Measurements from ENCODE around the gene TNP1.

The TNP1 gene

DNA sequence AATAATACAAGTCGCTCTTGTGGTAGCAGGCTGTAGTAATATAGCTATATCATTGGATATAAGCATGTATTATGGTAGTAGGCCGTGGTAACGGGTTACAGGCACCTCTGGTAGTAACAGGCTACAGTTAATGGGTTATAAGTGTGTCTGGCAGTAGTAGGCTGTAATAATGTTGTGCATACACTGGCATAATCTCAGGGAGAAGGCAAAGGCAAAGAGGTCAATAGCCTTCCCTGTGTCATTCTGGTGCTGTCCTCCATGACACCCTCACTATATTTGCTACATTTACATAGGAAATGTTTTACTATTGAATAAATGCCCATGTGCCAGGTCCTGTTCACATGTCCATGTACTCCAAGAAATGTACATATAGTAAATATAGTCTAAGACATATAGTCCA is 12.8 kb upstream of the TNP1 start:
- no peak for DNase-seq

GRCh38 chr2:216872040-216872439 is 12.2 kb upstream of the TNP1 start:
- DNase-seq, result no peak

- no peak for DNase-seq
These were observed 11.6 kb upstream of the TNP1 start for GRCh38 chr2:216871333-216871934.

DNA sequence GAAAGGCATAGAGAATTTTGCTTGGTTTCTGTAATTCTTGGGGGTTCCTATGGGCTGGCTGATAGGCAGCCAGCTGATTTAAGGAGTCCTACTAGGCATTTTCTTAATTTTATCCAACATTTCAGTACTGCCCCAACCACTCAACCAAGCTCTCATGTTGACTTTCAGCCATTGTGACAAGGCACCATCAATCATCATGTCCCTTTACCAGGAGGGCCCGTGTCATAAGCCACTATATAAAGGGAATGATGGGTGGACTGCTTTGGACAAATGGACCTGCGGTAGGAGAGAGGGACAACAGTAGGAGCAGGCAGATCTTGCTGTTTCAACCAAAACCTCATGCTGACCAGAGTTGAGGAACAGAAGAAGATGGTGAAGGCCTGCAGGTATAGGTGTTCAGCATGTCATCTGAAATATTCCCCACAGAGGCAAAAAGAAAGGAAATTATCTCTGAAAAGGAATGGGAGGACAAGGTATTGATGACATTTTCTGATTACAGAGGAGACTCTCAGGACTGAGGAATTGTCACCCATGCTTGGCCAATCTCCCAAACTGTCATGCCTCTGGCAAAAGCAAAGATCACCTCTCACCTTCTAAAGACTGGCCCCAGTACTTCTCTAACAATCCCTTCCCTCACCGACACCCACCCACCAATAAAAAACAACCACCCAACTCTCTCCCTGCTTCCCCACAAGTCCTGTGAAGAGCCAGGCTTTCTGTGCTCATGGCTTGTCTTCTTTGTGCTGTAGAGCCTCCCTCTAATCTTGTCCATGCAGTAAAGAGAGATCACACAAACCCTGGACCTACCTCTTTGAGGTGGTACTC is 10.9 kb upstream of the TNP1 start:
- no peak for DNase-seq

- DNase-seq, result no peak
These were observed 6.7 kb upstream of the TNP1 start for GRCh38 chr2:216866515-216867095.

DNA sequence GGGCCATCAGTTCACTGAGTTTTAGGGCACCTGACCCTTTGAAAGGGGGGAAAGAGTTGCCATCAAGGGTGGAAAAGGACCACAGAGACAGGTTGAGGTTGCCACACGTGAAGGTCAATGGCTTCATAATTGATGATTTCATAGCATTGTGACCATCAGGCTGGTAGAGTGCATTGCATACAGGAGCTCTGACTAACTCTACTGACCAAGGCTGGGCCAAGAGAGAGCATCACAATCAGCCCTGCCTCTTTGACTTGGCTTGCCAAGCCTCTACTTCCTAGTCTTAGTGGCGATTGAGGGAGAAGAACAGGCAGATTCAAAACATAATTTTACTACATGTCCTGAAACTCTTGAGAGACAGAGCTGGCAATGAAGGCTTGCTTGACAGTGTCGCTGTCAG is 5.8 kb upstream of the TNP1 start:
- no peak for DNase-seq

DNA sequence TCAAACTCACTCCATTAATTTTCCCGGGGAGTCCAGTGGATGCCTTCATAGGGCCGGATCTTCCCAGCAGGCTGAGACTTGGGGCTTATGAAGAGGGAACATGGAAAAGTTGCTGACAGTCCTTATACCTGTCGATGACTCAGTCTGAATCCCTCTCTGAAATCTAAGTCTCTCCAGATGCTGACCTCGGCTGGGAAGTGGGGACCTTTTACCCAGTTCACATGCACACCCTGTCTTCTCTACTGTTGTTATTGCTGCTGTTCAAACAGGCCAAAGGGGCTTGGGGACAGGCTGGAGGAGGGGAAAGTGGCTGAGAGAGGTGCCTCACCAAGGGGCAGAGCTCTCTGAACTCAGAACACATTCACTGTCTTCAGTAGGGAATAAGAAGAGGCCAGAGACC is 4.1 kb upstream of the TNP1 start:
- DNase-seq, result no peak

DNA sequence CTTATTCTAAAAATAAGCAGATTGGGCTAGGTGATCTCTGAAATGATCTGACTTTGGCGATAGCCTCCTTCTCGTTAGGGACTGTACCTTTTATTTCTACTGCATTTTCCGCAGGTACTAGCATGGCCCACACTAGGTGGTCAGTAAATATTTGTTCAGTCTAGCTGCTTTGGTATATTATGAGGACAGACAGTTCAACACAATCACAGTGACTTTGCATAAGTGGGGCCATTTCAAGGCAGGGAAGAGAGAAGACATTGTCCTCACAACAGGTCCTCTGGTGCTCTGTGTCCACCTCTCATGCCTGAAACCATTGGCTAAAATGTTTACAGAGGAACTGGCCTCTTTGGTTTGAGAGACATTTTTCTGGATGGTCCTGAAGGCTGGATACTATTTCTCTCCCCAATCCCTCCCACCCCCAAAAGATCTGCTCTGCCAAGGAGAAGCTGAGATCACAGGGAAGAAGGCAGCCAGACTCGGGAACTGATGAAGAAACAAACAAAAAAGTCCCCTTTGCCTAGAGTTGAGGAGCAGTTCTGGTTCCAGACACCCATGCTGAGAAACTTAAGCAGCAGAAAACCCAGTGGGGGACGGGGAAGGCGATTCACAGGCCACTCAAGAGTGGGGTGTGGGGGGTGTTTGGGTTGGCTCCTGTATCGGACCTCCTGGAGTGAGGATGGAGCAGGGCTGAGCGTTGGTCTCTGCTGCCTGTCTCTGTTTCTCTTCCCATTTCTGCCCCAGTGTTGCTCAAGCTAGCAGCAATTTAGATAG is 2.9 kb upstream of the TNP1 start:
- peak; percentile 92 for DNase-seq

DNA sequence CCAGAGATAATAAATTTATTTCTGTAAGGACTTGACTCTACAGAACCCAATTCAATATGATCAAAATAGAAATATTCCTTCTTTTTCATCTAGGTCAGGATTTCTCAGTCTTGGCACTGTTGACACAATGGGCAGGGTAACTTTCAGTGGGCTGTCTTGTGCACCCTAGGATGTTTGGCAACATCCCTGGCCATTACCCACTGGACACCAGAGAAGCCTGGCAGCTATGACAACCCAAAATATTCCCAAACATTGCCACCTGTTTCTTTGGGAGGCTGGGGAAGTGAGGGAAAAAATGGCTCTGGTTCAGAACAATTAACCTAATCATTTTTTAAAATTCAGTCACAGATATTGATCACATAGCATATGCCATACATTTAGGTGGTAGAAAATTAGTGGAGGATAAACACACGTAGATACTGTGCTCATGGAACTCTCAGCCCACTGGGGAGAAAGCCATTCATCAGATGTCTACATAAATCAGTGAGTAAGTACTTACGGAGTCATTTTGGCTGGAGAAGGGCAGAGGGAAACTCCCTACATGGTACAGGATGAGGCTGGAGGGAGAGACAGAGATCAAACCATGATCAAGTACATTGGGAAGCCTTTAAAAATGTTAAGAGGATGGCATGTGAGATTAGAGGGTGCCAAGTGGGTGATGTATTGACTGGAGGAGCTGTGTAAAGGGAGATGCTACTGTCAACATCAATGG is 718 bp upstream of the TNP1 start:
- no peak for DNase-seq

- no peak for DNase-seq
These were observed 1.6 kb downstream of the TNP1 start for GRCh38 chr2:216858312-216858711.

- DNase-seq, result no peak
These were observed 2.7 kb downstream of the TNP1 start for GRCh38 chr2:216857131-216857550.

GRCh38 chr2:216856406-216857065 is 3.3 kb downstream of the TNP1 start:
- no peak for DNase-seq

DNA sequence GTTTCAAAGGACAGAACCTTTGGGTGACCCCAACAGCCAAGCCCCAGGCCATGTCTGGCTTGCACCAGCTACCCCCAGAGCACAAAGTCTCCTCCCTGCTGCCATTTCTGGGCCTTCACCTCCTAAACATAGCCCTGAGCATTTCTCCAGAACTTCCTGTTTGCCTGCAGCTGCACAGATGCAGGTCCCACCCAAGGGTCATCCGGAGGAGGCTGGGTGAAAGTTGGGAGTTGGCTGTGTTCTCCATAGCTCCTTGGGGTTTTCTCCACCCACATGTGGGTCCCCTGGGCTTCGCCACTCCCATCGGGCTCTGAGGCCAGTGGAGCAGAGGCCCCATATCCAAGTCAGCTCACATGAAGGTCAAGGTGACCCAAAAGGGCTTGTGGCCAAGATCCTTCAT is 4.3 kb downstream of the TNP1 start:
- DNase-seq, result no peak

- DNase-seq, result no peak
These were observed 4.8 kb downstream of the TNP1 start for GRCh38 chr2:216855079-216855478.

DNA sequence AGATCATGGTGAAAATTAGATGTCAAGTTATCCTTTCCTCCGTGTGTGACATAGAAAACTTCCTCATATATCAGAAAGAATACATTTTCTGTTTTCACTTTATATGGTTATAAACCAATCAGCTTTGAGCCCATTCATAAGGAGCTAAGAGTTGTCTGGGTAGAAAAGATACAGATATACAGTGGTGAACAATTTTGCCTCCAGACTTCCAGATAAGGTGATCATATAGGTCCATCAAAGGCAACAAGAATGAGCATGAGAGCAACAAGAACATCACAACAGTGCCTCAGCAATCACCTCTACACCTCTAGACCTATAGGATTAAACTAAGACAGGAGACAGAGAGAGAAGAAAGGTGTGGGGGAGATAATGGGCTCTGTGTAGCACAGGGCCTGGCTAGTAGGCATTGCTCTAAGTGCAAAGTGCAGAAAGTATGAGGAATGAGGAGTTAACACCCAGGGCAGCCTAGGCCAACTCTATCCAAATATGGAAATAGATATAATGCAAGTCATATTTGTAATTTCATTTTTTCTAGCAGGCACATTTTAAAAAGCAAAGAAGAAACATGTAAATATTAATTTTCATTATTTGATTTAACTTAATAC is 8.3 kb downstream of the TNP1 start:
- DNase-seq, result no peak

- no peak for DNase-seq
These were observed 9.1 kb downstream of the TNP1 start for GRCh38 chr2:216850665-216851322.

DNA sequence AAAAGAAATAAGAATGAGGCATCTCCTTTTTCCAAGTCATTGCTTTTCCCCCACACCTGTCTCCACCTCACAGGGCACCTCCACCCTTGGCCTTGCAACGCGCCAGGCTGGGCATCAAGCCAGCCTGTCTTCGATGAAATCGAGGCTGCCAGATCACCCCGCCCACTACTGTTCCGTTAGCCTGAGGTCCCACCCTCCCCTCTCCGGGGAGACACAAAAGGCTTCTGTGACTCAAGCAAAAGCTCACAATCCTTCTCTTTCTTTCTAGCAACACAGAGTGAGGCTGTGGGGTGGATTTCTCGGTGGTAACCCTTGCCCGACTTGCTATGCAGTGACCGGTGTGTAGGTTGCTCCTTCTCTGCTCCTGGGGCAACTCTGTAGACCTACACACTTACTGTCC is 9.9 kb downstream of the TNP1 start:
- DNase-seq, result peak; percentile 35

DNA sequence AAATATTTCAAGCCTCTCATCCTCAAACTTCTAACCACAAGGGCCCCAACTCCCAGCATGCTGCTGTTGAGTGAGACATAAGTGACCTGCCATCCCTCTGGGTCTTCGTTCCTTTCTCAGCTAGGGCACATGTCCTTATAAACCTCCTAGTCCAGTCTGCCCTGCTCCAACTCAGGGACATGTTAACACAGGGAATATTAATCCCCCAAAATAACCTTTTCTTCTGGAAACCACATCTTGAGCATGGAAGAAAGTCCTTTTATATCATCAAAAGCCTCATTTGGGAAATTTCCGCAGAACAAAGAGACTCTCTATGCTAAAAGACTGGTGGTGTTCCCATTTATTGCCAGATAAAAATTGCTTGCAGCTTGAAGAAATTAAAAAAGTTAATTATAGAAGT is 14.4 kb downstream of the TNP1 start:
- DNase-seq, result no peak

DNA sequence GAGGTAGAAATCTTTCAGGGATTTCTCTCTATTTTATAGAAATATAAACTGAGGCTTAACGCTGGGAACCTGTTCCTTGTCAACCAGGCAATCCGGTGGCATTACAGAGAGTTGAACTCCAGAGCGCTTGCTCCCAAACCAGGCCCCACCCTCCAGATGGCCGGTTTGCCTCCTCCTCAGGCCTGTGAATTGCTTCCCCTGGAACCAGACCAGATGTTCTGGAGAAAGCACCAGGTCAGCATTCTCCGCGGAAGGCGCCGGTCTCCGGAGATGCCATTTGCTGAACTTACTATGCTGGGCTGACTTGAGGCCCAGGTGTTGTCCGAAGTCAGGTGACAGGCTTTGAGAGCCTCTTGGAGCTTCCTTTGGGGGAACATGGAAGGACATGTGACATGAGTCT is 17.2 kb downstream of the TNP1 start:
- DNase-seq, result no peak

GRCh38 chr2:216839688-216840087 is 20.2 kb downstream of the TNP1 start:
- DNase-seq, result no peak

DNA sequence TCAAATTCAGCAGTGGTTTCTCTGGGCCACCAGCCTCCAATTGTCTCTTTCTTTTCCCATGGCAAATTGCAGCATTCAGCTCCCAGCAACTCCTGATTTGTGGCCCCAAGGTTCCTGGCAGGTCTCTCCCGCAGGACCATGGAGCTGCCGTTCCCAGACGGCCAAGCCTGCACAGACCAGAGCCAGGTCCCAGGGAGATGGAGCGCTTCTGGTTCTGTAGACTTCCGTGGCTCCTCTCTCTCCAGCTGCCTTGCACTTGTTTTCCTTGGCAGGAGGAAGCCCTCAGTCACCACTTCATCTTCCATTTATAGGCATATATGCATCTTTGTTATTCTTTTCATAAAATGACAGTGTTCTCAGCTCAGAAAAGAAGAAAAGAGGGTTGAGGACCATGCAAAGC is 21.7 kb downstream of the TNP1 start:
- DNase-seq, result no peak
